Panc1 (cell line): ENCODE measurements around the gene RNF214. TPM values are rescaled to one million over a fixed set of nuclear protein-coding genes. Genes with fewer than 3 reads are reported as not detected.

Source experiments
- ATAC-seq: fragments of 200-7000 bp; cut with Tn5 transposase; 2 replicates; pipeline ENCODE4 v1.9.1; 2020; ENCODE audit warnings: mild to moderate bottlenecking, moderate library complexity
- BruUV-seq: library from RNA; stranded (reverse); fragments of 400-500 nt; replicated peaks from 2 replicates; lab custom pipeline; 2021; lab: Mats Ljungman, UMichigan
- CTCF ChIA-PET: fragments of 300-600 bp; sonication (Branson Sonifier 250); formaldehyde crosslinking; loops from one replicate; lab custom pipeline; 2022; ENCODE audit warnings: antibody characterized with exemption; lab: Charles Lee
- POLR2A ChIA-PET: fragments of 300-600 bp; sonication (Branson Sonifier 250); formaldehyde crosslinking; loops from one replicate; lab custom pipeline; 2022; ENCODE audit warnings: antibody characterized with exemption; lab: Charles Lee
- DNase-seq: peaks from one replicate; pipeline ENCODE4 v3.0.0-alpha.2; 2010; ENCODE audit warnings: low read depth, low spot score
- H3K27ac ChIP-seq: 2 replicates; pipeline ENCODE4 v1.5.1; 2011; ENCODE audit warnings: mild to moderate bottlenecking, low read length, inconsistent platforms
- H3K27me3 ChIP-seq: fragments of 200-500 bp; sonication (Bioruptor generic); 2 replicates; pipeline ENCODE4 v1.6.0; 2014; ENCODE audit warnings: low read length, inconsistent platforms; ENCODE audit not compliant: control insufficient read depth, insufficient read depth
- H3K36me3 ChIP-seq: fragments of 200-500 bp; sonication (Bioruptor generic); 2 replicates; pipeline ENCODE4 v1.5.1; 2014; ENCODE audit warnings: inconsistent platforms, mild to moderate bottlenecking, low read length, moderate library complexity; ENCODE audit not compliant: control insufficient read depth, insufficient read depth
- H3K4me1 ChIP-seq: 2 replicates; pipeline ENCODE4 v1.5.1; 2011; ENCODE audit warnings: inconsistent platforms, mild to moderate bottlenecking, low read length, moderate library complexity; ENCODE audit not compliant: control insufficient read depth, insufficient read depth
- H3K4me3 ChIP-seq, 2 experiments: 2 replicates each; pipeline ENCODE4 v1.5.1; 2011 to 2012; ENCODE audit warnings: low read depth in 2 of 2, low read length in 2 of 2, mild to moderate bottlenecking in 2 of 2, inconsistent platforms in 1 of 2, moderate library complexity in 1 of 2
- H3K9me3 ChIP-seq: fragments of 200-500 bp; sonication (Bioruptor generic); 2 replicates; pipeline ENCODE4 v1.5.1; 2014; ENCODE audit warnings: low read depth, mild to moderate bottlenecking, inconsistent platforms, low read length, moderate library complexity; ENCODE audit not compliant: control insufficient read depth, insufficient read depth
- CTCF ChIP-seq: fragments of 450-650 bp; IDR thresholded peaks from 2 replicates; pipeline ENCODE4 v1.5.1; 2017; ENCODE audit warnings: mild to moderate bottlenecking
- POLR2AphosphoS5 ChIP-seq: IDR thresholded peaks from 2 replicates; pipeline ENCODE4 v1.6.1; 2012; ENCODE audit warnings: mild to moderate bottlenecking, low read depth, low read length, moderate library complexity
- SIN3A ChIP-seq: IDR thresholded peaks from 2 replicates; pipeline ENCODE4 v1.6.1; 2012; ENCODE audit warnings: low read depth, mild to moderate bottlenecking, low read length, moderate library complexity, borderline replicate concordance; ENCODE audit not compliant: insufficient read depth
- TCF7L2 ChIP-seq: IDR thresholded peaks from 2 replicates; pipeline ENCODE4 v1.6.1; 2011; ENCODE audit warnings: mild to moderate bottlenecking, low read depth, low read length, inconsistent platforms
- in situ Hi-C: cut with HindIII; loops from 2 replicates; pipeline ENCODE4 v1.10.0; 2016; ENCODE audit warnings: low sequenced_read_pairs, low pct_unique_long_range_greater_than_20kb
- intact Hi-C: fragments of 100-400 bp; cut with micrococcal nuclease; formaldehyde crosslinking; loops from one replicate; pipeline ENCODE4 v1.10.0; 2022; ENCODE audit not compliant: unreplicated experiment
- total RNA-seq: library from RNA; stranded (reverse); gene quantifications from one replicate; pipeline ENCODE4 v1.2.1, GENCODE V29; 2021; ENCODE audit not compliant: unreplicated experiment
- TF ChIP-seq, protein P1 (sequence below), 2 experiments: IDR thresholded peaks; 2 replicates each; pipeline ENCODE4 v1.6.1; 2011 to 2012; ENCODE audit warnings: low read depth in 2 of 2, control low read depth in 1 of 2, low read length in 1 of 2, mild to moderate bottlenecking in 1 of 2, moderate library complexity in 1 of 2; ENCODE audit not compliant: insufficient read depth in 1 of 2

Gene RNF214
- total RNA-seq, 1 experiment from 2014 or later, result 39.7 TPM

- BruUV-seq, result no TSS peak
Observed at GRCh38 chr11:117298195-117298594, 65.7 kb downstream of the RNF214 start.

DNA sequence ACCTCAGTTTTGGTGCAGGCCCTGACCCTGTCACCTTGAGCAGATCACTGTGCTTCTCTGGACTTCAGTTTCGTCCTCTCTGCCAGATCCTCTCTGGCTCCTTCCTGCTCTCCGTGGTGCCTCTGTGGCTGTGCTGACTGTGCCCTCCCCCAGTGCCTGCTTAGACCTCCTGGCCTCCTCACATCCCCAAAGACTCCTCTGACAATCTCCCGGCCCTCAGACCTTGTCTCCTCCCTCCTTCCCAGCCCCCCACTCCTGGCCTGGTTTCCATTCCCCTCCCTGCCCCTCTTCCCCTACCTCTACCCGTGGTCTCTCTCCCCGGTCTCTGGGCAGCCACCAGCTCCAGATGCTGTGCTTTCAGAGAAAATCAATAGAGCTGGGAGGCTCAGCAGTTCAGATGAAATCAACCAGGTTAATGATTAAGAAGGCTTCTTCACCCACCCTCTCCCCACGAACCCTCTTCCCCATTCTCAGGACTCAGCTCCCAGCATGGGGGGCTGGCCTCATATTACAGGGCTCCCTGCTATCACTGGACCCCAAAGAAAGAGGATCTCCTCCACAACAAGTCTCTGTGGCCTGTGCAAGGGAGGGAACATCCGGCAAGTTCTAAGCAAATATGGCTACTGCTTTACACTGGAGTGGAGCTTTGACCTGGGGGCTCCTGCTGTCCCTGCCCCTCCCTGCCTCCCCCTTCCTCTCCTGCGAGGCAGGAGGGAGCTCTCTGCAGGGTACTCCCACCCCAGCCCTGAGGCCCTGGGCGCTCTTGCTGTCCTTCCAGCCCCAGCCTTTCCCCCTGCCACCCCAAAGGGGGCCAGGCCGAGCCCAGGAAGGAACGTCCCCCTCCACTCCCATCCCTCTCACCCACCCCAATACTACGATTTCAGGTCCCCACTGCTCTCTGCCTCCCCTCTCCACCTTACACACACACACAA lies 67.1 kb downstream of the RNF214 start:
- no peak overlapping the region for H3K27ac ChIP-seq
- H3K4me3 ChIP-seq, result no peak overlapping the region
- TF ChIP-seq SIN3A (no peak), TCF7L2 (no peak), POLR2AphosphoS5 (no peak), CTCF (no peak)
- TF ChIP-seq, protein P1, sequence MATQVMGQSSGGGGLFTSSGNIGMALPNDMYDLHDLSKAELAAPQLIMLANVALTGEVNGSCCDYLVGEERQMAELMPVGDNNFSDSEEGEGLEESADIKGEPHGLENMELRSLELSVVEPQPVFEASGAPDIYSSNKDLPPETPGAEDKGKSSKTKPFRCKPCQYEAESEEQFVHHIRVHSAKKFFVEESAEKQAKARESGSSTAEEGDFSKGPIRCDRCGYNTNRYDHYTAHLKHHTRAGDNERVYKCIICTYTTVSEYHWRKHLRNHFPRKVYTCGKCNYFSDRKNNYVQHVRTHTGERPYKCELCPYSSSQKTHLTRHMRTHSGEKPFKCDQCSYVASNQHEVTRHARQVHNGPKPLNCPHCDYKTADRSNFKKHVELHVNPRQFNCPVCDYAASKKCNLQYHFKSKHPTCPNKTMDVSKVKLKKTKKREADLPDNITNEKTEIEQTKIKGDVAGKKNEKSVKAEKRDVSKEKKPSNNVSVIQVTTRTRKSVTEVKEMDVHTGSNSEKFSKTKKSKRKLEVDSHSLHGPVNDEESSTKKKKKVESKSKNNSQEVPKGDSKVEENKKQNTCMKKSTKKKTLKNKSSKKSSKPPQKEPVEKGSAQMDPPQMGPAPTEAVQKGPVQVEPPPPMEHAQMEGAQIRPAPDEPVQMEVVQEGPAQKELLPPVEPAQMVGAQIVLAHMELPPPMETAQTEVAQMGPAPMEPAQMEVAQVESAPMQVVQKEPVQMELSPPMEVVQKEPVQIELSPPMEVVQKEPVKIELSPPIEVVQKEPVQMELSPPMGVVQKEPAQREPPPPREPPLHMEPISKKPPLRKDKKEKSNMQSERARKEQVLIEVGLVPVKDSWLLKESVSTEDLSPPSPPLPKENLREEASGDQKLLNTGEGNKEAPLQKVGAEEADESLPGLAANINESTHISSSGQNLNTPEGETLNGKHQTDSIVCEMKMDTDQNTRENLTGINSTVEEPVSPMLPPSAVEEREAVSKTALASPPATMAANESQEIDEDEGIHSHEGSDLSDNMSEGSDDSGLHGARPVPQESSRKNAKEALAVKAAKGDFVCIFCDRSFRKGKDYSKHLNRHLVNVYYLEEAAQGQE (IDR thresholded peaks at IDR 0.05; ENCODE audit: insufficient read depth in 1 of 2, low read depth in 2 of 2, low read length in 1 of 2), result no peak
- no peaks in the 10 kb centered on the region for H3K27me3 ChIP-seq
- ChIA-PET CTCF (no interaction called here), POLR2A (no interaction called here)
- H3K36me3 ChIP-seq, result no peaks in the 10 kb centered on the region
- in situ Hi-C loops (no loop called here), intact Hi-C loops (no loop called here)
- no TSS peak for BruUV-seq
- peak; percentile 25; the same call in 1 of the 2 replicates for ATAC-seq
- no peaks in the 10 kb centered on the region for H3K4me1 ChIP-seq
- no peak for DNase-seq
- no peaks in the 10 kb centered on the region for H3K9me3 ChIP-seq

More at GRCh38 chr11:117298195-117298594, 65.7 kb downstream of the RNF214 start:
- POLR2A ChIA-PET, result no interaction called here
- ATAC-seq (no peak), DNase-seq (no peak)
- no peak for TF ChIP-seq CTCF
- TF ChIP-seq TCF7L2, result no peak
- intact Hi-C loops (no loop called here), in situ Hi-C loops (no loop called here)
- Histone ChIP-seq H3K27ac (no peak overlapping the region), H3K4me1 (no peaks in the 10 kb centered on the region), H3K27me3 (no peaks in the 10 kb centered on the region), H3K4me3 (no peak overlapping the region), H3K36me3 (no peaks in the 10 kb centered on the region), H3K9me3 (no peaks in the 10 kb centered on the region)
- CTCF ChIA-PET, result no interaction called here
